ENCODE results near the gene TNFSF12.

TNFSF12 gene

DNA sequence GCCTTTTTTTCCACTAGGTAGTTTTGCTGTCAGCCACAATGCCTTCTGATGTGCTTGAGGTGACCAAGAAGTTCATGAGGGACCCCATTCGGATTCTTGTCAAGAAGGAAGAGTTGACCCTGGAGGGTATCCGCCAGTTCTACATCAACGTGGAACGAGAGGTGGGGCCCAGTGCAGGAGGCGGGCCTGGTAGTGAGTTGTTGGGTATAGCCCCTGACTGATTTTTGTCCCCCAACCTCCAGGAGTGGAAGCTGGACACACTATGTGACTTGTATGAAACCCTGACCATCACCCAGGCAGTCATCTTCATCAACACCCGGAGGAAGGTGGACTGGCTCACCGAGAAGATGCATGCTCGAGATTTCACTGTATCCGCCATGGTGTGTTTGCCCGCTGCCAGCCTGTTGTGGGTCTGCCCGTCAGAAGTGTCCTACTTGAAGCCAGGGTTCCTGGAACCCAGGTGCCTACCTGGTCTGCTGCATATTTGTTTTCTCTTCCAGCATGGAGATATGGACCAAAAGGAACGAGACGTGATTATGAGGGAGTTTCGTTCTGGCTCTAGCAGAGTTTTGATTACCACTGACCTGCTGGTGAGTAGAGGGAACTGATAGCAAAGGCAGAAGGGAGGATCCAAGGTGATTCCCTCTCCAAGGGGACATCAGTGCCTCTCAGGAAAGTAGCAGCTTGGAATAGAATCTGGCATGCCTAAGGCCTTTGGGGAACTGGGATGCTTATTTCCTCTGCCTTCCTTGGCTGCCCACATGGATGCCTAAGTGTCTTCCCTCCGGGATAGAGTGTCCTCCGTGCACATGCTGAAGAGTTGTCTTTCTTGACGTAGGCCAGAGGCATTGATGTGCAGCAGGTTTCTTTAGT lies 28.7 kb downstream of the TNFSF12 start:
- ChIA-PET POLR2A (ENCODE audit: low non-redundant PET) (interaction anchor here (0.7 kb wide), 1 partner anchor 10 kb away, joined by 3 read pairs; no protein-coding TSS in a partner anchor), CTCF (interaction anchor here (0.6 to 0.7 kb wide), 3 partner anchors 11 to 274 kb away, joined by 3 to 5 read pairs (median 3); no protein-coding TSS in a partner anchor)
- peak overlapping the region; percentile 100 for H3K27ac ChIP-seq
- no peak for DNase-seq (ENCODE audit: low spot score)
- no peak for TF ChIP-seq CTCF (conservative IDR thresholded peaks at IDR 0.05; ENCODE audit: low read depth)

DNA sequence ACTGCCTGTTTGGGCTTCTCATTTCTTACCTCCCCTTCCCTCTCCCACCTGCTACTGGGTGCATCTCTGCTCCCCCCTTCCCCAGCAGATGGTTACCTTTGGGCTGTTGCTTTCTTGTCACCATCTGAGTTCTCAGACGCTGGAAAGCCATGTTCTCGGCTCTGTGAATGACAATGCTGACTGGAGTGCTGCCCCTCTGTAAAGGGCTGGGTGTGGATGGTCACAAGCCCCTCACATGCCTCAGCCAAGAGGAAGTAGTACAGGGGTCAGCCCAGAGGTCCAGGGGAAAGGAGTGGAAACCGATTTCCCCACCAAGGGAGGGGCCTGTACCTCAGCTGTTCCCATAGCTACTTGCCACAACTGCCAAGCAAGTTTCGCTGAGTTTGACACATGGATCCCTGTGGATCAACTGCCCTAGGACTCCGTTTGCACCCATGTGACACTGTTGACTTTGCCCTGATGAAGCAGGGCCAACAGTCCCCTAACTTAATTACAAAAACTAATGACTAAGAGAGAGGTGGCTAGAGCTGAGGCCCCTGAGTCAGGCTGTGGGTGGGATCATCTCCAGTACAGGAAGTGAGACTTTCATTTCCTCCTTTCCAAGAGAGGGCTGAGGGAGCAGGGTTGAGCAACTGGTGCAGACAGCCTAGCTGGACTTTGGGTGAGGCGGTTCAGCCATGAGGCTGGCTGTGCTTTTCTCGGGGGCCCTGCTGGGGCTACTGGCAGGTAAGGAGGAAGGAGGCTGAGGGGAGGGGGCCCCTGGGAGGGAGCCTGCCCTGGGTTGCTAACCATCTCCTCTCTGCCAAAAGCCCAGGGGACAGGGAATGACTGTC lies 30.4 kb downstream of the TNFSF12 start, which contains the start of gene CD68:
Gene CD68, plus strand, starts transcription at position 638 of the 833 bp plus-strand sequence. Its CDS starts 40 bp downstream, at position 678.
- H3K27ac ChIP-seq, result peak within 1 kb of the TSS; percentile 100
- POLR2A ChIA-PET (ENCODE audit: low non-redundant PET), result interaction anchor here (2.0 kb wide), 1 partner anchor 10 kb away, joined by 18 read pairs; the partner anchor contains the start of gene SOX15
- TF ChIP-seq CTCF (conservative IDR thresholded peaks at IDR 0.05; ENCODE audit: low read depth), result no peak
- CTCF ChIA-PET, result interaction anchor here (3.0 kb wide), 1 partner anchor 10 kb away, joined by 21 read pairs; the partner anchor contains the start of gene SOX15
- peak; percentile 90 for DNase-seq (ENCODE audit: low spot score)

GRCh38 chr17:7579834-7580603 lies 31.2 kb downstream of the TNFSF12 start:
- DNase-seq (ENCODE audit: low spot score), result no peak
- H3K27ac ChIP-seq, result peak overlapping the region; percentile 100
- no peak for TF ChIP-seq CTCF (conservative IDR thresholded peaks at IDR 0.05; ENCODE audit: low read depth)
- CTCF ChIA-PET, result interaction anchor here (3.0 kb wide), 1 partner anchor 9 kb away, joined by 21 read pairs; the partner anchor contains the start of gene SOX15
- POLR2A ChIA-PET (ENCODE audit: low non-redundant PET), result interaction anchor here (0.6 to 2.0 kb wide), 2 partner anchors 9 to 454 kb away, joined by 4 to 18 read pairs; partner anchors contain the start of gene SOX15

GRCh38 chr17:7580604-7581575 lies 32.0 kb downstream of the TNFSF12 start:
- no peak for TF ChIP-seq CTCF (conservative IDR thresholded peaks at IDR 0.05; ENCODE audit: low read depth)
- DNase-seq (ENCODE audit: low spot score), result no peak
- H3K27ac ChIP-seq, result peak overlapping the region; percentile 100
- ChIA-PET CTCF (interaction anchor here (3.0 kb wide), 1 partner anchor 8 kb away, joined by 21 read pairs; the partner anchor contains the start of gene SOX15), POLR2A (ENCODE audit: low non-redundant PET) (interaction anchor here (0.6 to 2.0 kb wide), 2 partner anchors 9 to 453 kb away, joined by 4 to 18 read pairs; partner anchors contain the start of gene SOX15)

Data from RWPE1 (cell line).